C4-2B (cell line): ENCODE data around the gene NDUFB7.

Source experiments
- ZFX ChIP-seq: fragments of 450-650 bp; IDR thresholded peaks from 2 replicates; pipeline ENCODE4 v1.6.1; 2017
- TF ChIP-seq, protein P1 (sequence below): fragments of 450-650 bp; conservative IDR thresholded peaks from 2 replicates; pipeline ENCODE4 v1.5.1; 2017; ENCODE audit warnings: mild to moderate bottlenecking

DNA sequence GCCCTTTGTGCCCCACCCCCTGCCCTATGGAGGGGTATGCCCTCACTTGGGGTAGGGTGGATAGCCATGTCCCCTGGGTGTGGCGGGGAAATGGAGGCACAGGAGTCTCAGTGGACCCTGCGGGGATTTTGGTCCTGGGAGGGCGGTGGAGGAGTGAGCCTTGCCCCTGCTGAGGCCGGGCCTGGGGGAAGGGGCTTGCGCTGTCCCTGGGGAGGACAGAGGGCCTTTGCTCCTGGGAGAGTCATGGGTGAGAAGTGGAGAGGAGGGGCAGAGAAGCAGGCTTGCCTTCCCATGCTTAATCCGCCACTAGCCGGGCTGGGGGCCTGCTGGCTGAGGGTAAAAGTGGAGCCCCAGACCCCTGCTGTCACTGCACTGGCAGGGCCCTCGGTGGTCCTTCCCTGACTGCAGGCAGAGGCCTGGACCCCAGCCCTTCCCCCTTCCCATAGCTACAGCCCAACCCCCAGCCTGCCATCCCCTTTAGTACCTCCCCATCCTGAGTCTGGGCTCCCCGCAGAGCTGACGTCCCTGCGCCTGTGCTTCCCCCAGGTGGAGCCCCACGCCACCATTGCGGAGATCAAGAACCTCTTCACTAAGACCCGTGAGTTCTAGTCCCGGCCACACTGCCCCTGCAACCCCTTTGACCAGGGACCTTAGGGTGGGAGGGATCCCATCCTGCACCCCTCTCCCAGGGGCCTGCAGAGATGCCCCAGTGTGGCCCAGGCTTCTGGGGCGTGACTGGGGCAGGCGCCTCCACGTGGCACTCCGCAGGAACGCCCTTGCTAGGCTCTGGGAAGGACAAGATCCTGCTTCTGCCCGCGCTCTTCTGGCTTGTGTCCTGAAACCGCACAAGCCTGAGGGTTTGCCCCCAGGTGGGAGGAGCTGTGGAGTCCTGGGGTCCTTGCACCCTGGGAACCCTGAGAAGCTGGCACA is 8.9 kb downstream of the NDUFB7 start:
- TF ChIP-seq, protein P1, sequence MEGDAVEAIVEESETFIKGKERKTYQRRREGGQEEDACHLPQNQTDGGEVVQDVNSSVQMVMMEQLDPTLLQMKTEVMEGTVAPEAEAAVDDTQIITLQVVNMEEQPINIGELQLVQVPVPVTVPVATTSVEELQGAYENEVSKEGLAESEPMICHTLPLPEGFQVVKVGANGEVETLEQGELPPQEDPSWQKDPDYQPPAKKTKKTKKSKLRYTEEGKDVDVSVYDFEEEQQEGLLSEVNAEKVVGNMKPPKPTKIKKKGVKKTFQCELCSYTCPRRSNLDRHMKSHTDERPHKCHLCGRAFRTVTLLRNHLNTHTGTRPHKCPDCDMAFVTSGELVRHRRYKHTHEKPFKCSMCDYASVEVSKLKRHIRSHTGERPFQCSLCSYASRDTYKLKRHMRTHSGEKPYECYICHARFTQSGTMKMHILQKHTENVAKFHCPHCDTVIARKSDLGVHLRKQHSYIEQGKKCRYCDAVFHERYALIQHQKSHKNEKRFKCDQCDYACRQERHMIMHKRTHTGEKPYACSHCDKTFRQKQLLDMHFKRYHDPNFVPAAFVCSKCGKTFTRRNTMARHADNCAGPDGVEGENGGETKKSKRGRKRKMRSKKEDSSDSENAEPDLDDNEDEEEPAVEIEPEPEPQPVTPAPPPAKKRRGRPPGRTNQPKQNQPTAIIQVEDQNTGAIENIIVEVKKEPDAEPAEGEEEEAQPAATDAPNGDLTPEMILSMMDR: no peak
- TF ChIP-seq ZFX: no peak
